Measurements from ENCODE around the gene FZD2.
"Not testable (repeated sequence)": the region's sequence is repeated elsewhere in the genome, so short reads cannot be mapped to it uniquely, and the experiment has no call there.

FZD2 gene

DNA sequence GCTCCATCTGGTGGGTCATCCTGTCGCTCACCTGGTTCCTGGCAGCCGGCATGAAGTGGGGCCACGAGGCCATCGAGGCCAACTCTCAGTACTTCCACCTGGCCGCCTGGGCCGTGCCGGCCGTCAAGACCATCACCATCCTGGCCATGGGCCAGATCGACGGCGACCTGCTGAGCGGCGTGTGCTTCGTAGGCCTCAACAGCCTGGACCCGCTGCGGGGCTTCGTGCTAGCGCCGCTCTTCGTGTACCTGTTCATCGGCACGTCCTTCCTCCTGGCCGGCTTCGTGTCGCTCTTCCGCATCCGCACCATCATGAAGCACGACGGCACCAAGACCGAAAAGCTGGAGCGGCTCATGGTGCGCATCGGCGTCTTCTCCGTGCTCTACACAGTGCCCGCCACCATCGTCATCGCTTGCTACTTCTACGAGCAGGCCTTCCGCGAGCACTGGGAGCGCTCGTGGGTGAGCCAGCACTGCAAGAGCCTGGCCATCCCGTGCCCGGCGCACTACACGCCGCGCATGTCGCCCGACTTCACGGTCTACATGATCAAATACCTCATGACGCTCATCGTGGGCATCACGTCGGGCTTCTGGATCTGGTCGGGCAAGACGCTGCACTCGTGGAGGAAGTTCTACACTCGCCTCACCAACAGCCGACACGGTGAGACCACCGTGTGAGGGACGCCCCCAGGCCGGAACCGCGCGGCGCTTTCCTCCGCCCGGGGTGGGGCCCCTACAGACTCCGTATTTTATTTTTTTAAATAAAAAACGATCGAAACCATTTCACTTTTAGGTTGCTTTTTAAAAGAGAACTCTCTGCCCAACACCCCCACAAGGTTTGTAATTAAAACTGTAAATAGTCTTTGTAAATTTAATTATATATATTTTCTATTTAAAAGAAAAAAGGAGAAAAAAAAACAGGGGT, 1.7 kb downstream of the FZD2 start:
- H3K27me3 ChIP-seq (ENCODE audit: control insufficient read depth in 5 of 5, insufficient read depth in 4 of 5, low read length in 5 of 5) = peaks cover 0 to 21% (median 8%) of the 10 kb centered on the region in 5 donors

DNA sequence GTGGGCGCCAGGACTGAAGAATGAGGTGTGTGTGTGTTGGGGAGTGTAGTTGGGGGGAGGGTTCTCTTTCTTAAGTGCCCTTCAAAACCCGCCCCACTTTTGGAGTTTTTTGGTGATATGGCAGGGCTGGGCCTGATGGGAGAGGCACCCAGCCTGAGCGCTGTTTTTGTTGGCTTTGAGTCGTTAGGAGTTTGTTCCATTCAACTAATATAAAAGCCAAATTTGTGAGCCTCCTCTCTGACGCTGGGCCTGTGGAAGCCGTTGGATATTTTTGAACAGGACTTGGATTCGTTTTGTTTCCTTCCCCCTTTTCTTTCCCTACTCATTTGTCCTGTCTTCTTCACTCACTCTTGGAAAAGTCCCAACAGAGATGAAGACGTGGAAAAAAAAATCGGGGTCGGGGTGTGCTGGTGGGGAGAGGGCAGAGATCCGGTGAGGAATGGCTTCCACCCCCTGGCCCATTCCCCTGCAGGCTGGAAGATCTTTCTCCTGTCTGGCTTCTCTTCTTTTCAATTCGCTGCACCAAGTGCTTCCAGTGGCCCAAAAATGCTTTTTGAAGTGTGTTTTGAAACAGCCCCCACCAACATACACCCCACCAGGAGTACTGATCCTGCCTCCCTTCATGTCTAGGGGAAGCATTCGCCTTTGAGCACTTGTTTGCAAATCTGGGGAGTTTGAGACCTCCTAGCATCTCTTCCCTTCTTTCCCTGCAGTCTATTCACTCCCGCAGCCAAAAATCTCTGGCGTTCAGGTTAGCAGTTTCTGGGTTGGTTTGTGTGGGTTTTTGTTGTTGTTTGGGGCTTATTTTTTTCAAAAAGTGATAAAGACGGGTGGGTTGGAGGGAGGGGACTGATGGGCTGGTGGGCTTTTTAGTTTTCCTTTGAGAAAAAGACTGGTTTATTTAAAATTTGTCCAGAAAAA, 2.6 kb downstream of the FZD2 start:
- peaks cover 0 to 21% (median 8%) of the 10 kb centered on the region in 5 donors for H3K27me3 ChIP-seq (ENCODE audit: control insufficient read depth in 5 of 5, insufficient read depth in 4 of 5, low read length in 5 of 5)
- no peaks in the 10 kb centered on the region for H3K9me3 ChIP-seq (ENCODE audit: control insufficient read depth in 5 of 5, low read length in 5 of 5)
- H3K27ac ChIP-seq (ENCODE audit: low read depth, low read length) = no peak overlapping the region
- no peak overlapping the region for H3K4me3 ChIP-seq (ENCODE audit: low read depth in 1 of 5, low read length in 5 of 5)
- H3K36me3 ChIP-seq (ENCODE audit: control insufficient read depth in 5 of 5, insufficient read depth in 5 of 5, low read length in 5 of 5) = no peaks in the 10 kb centered on the region
- H3K4me1 ChIP-seq (ENCODE audit: control insufficient read depth in 5 of 5, insufficient read depth in 5 of 5, low read length in 5 of 5) = peaks cover 0 to 32% (median 23%) of the 10 kb centered on the region in 5 donors
- H3K9ac ChIP-seq (ENCODE audit: low read length in 5 of 5) = no peak overlapping the region

More for the DNA sequence above, 1.7 kb downstream of the FZD2 start:
- Histone ChIP-seq H3K9me3 (ENCODE audit: control insufficient read depth in 5 of 5, low read length in 5 of 5) (no peaks in the 10 kb centered on the region), H3K36me3 (ENCODE audit: control insufficient read depth in 5 of 5, insufficient read depth in 5 of 5, low read length in 5 of 5) (no peaks in the 10 kb centered on the region), H3K4me1 (ENCODE audit: control insufficient read depth in 5 of 5, insufficient read depth in 5 of 5, low read length in 5 of 5) (peaks cover 0 to 32% (median 23%) of the 10 kb centered on the region in 5 donors), H3K9ac (ENCODE audit: low read length in 5 of 5) (no peak overlapping the region), H3K4me3 (ENCODE audit: low read depth in 1 of 5, low read length in 5 of 5) (peak overlapping the region in 2 of 5 donors; percentile 64 to 73), H3K27ac (ENCODE audit: low read depth, low read length) (no peak overlapping the region)

DNA sequence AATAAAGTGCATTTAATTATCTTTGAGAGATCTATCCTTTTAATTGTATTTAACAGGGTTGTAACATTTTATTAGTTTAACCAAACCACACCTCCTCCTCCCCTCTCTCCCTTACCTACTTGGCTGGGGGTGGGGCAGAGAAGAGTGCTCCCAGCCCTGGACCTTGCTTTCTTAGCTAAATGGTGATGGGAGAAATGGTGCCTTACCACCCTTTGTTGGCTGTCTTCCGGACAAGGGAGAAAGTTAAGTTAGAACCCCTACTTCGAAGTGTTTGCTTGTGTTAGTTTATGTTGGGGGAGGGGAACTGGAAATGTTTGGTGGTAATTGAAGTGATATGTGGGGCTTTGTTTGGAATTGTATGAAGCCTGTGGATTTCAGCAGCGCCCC, 3.9 kb downstream of the FZD2 start:
- Histone ChIP-seq H3K4me1 (ENCODE audit: control insufficient read depth in 5 of 5, insufficient read depth in 5 of 5, low read length in 5 of 5) (peaks cover 0 to 27% (median 19%) of the 10 kb centered on the region in 5 donors), H3K9me3 (ENCODE audit: control insufficient read depth in 5 of 5, low read length in 5 of 5) (peaks cover 0 to 11% (median 5%) of the 10 kb centered on the region in 5 donors), H3K9ac (ENCODE audit: low read length in 5 of 5) (no peak overlapping the region), H3K27ac (ENCODE audit: low read depth, low read length) (no peak overlapping the region), H3K27me3 (ENCODE audit: control insufficient read depth in 5 of 5, insufficient read depth in 4 of 5, low read length in 5 of 5) (peaks cover 0 to 16% (median 8%) of the 10 kb centered on the region in 5 donors), H3K4me3 (ENCODE audit: low read depth in 1 of 5, low read length in 5 of 5) (no peak overlapping the region), H3K36me3 (ENCODE audit: control insufficient read depth in 5 of 5, insufficient read depth in 5 of 5, low read length in 5 of 5) (no peaks in the 10 kb centered on the region)

DNA sequence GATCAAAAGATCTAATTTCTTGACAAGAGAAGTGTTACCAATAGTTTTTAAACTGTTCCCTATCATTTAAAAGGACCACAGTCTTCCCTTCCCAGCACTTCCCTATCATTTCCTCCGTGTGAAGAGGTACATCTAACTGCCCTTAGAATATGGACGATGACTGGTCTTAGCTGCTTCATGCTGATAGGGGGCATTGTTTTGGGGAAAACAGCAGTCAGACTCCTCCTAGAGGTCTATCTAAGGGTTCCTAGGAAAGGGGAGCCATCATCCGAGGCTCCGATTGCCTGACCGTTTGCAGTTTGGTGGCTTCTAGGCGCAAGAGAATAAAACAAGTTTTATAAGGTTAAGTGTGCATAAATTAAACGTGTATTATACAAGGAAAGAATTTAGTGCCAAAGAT, 7.1 kb downstream of the FZD2 start:
- H3K36me3 ChIP-seq (ENCODE audit: control insufficient read depth in 5 of 5, insufficient read depth in 5 of 5, low read length in 5 of 5) = no peaks in the 10 kb centered on the region
- H3K9me3 ChIP-seq (ENCODE audit: control insufficient read depth in 5 of 5, low read length in 5 of 5) = peaks cover 0 to 13% (median 5%) of the 10 kb centered on the region in 5 donors
- H3K4me3 ChIP-seq (ENCODE audit: low read depth in 1 of 5, low read length in 5 of 5) = no peak overlapping the region
- H3K27me3 ChIP-seq (ENCODE audit: control insufficient read depth in 5 of 5, insufficient read depth in 4 of 5, low read length in 5 of 5) = peaks cover 0 to 5% (median 0%) of the 10 kb centered on the region in 5 donors
- peaks cover 0 to 1% (median 0%) of the 10 kb centered on the region in 5 donors for H3K4me1 ChIP-seq (ENCODE audit: control insufficient read depth in 5 of 5, insufficient read depth in 5 of 5, low read length in 5 of 5)
- no peak overlapping the region for H3K9ac ChIP-seq (ENCODE audit: low read length in 5 of 5)
- no peak overlapping the region for H3K27ac ChIP-seq (ENCODE audit: low read depth, low read length)

DNA sequence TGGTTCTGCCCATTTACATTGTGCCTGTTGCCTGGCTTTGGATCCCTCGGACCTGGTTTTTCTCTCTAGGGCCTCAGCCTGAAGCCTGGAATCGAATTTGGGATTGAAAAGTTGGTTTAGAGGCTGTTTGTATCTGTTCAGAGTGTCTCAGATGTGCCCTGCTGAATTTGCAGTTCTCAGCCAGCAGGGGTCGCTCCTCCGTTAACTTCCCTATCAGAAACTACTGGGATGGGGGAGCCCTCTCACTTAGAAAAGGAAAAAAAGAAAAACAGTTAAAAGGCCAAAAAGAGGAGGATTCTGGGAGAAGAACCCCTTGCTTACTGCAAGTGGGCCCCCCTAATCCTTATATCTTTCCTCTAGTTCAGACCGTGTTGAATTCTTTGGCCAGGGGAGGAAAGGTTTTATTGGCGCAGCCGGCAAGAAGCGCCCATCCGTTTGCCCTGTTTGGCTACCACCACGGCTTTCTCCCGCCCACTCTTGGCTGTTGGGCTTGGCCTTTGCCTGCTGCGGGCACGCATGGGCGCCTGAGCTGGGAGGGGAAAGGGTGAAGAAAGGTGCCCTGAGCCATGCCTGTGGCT, 8.7 kb downstream of the FZD2 start:
- peaks cover 0 to 13% (median 5%) of the 10 kb centered on the region in 5 donors for H3K9me3 ChIP-seq (ENCODE audit: control insufficient read depth in 5 of 5, low read length in 5 of 5)
- H3K4me3 ChIP-seq (ENCODE audit: low read depth in 1 of 5, low read length in 5 of 5) = no peak overlapping the region
- H3K9ac ChIP-seq (ENCODE audit: low read length in 5 of 5) = no peak overlapping the region
- H3K27me3 ChIP-seq (ENCODE audit: control insufficient read depth in 5 of 5, insufficient read depth in 4 of 5, low read length in 5 of 5) = peaks cover 0 to 5% (median 0%) of the 10 kb centered on the region in 5 donors
- H3K4me1 ChIP-seq (ENCODE audit: control insufficient read depth in 5 of 5, insufficient read depth in 5 of 5, low read length in 5 of 5) = peaks cover 0 to 3% (median 0%) of the 10 kb centered on the region in 5 donors
- no peaks in the 10 kb centered on the region for H3K36me3 ChIP-seq (ENCODE audit: control insufficient read depth in 5 of 5, insufficient read depth in 5 of 5, low read length in 5 of 5)
- H3K27ac ChIP-seq (ENCODE audit: low read depth, low read length) = no peak overlapping the region

DNA sequence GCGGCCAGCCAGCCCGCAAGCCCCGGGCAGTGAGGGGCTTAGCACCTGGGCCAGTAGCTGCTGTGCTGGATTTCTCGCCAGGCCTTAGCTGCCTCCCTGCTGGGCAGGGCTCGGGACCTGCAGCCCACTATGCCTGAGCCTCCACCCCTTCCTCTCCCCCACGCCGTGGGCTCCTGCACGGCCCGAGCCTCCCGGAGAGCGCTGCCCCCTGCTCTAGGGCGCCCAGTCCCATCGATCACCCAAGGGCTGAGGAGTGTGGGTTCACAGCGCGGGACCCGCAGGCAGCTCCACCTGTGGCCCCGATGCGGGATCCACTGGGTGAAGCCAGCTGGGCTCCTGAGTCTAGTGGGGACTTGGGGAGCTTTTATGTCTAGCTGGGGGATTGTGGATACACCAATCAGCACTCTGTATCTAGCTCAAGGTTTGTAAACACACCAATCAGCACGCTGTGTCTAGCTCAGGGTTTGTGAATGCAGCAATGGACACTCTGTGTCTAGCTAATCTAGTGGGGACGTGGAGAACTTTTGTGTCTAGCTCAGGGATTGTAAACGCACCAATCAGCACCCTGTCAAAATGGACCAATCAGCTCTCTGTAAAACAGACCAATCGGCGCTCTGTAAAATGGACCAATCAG, 11.1 kb downstream of the FZD2 start:
- H3K27ac ChIP-seq (ENCODE audit: low read depth, low read length); H3K9ac ChIP-seq (ENCODE audit: low read length in 5 of 5); H3K27me3 ChIP-seq (ENCODE audit: control insufficient read depth in 5 of 5, insufficient read depth in 4 of 5, low read length in 5 of 5); H3K4me3 ChIP-seq (ENCODE audit: low read depth in 1 of 5, low read length in 5 of 5); H3K4me1 ChIP-seq (ENCODE audit: control insufficient read depth in 5 of 5, insufficient read depth in 5 of 5, low read length in 5 of 5); H3K36me3 ChIP-seq (ENCODE audit: control insufficient read depth in 5 of 5, insufficient read depth in 5 of 5, low read length in 5 of 5): not testable (repeated sequence)
- H3K9me3 ChIP-seq (ENCODE audit: control insufficient read depth in 5 of 5, low read length in 5 of 5) = peaks cover 0 to 13% (median 5%) of the 10 kb centered on the region in 5 donors

DNA sequence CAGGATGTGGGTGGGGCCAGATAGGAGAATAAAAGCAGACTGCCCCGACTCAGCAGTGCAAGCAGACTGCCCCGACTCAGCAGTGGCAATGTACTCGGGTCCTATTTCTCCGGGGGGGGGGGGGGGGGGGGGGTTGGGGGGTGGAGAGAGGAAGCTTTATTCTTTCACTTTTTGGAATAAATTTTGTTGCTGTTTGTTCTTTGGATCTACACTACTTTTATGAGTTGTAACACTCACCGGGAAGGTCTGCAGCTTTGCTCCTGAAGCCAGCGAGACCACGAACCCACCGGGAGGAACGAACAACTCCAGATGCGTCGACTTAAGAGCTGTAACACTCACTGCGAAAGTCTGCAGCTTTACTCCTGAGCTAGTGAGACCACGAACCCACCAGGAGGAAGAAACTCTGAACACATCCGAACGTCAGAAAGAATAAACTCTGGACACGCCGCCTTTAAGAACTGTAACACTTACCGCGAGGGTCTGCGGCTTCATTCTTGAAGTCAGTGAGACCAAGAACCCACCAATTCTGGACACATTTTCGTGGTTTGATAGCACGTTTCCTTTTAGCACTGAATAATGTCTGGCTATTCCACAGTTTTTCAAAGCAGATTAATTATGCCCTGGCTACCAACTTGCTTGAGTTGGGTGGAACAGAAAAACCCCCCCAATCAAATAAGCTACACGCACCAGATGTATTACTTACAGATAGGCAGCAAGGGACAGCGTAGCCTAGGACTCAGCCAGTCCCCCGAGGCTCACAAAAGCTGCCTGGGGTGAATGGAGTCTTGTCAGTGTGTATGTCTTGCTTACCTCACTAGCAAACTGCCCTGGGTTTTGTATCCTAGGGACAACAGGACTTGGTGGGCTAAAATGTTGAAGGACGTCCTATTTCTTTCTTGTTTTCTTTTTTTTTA, 11.9 kb downstream of the FZD2 start:
- Histone ChIP-seq H3K9ac (ENCODE audit: low read length in 5 of 5) (no peak overlapping the region), H3K36me3 (ENCODE audit: control insufficient read depth in 5 of 5, insufficient read depth in 5 of 5, low read length in 5 of 5) (no peaks in the 10 kb centered on the region), H3K27ac (ENCODE audit: low read depth, low read length) (no peak overlapping the region), H3K4me1 (ENCODE audit: control insufficient read depth in 5 of 5, insufficient read depth in 5 of 5, low read length in 5 of 5) (peaks cover 0 to 3% (median 0%) of the 10 kb centered on the region in 5 donors), H3K4me3 (ENCODE audit: low read depth in 1 of 5, low read length in 5 of 5) (no peak overlapping the region), H3K27me3 (ENCODE audit: control insufficient read depth in 5 of 5, insufficient read depth in 4 of 5, low read length in 5 of 5) (peaks cover 0 to 2% (median 0%) of the 10 kb centered on the region in 5 donors), H3K9me3 (ENCODE audit: control insufficient read depth in 5 of 5, low read length in 5 of 5) (peaks cover 0 to 13% (median 5%) of the 10 kb centered on the region in 5 donors)

DNA sequence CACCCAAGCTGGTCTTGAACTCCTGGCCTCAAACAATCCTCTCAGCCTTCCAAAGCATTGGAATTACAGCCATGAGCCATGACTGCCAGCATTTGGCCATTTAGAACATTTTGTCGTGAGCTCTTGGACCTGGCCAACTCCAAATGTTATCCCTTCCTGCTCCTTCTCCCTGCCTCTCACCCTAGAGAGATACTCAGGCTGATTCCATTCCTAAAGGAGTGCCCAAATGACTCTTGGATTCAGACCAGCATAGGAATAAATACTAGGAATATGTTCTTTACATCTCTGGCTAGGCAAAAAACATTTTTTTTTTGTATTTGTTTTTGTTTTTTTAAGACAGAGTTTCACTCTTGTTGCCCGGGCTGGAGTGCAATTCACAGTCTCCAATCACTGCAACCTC, 15.5 kb downstream of the FZD2 start:
- Histone ChIP-seq H3K4me1 (ENCODE audit: control insufficient read depth in 5 of 5, insufficient read depth in 5 of 5, low read length in 5 of 5) (peaks cover 0 to 3% (median 0%) of the 10 kb centered on the region in 5 donors), H3K4me3 (ENCODE audit: low read depth in 1 of 5, low read length in 5 of 5) (no peak overlapping the region), H3K27ac (ENCODE audit: low read depth, low read length) (no peak overlapping the region), H3K27me3 (ENCODE audit: control insufficient read depth in 5 of 5, insufficient read depth in 4 of 5, low read length in 5 of 5) (peaks cover 0 to 2% (median 0%) of the 10 kb centered on the region in 5 donors), H3K9me3 (ENCODE audit: control insufficient read depth in 5 of 5, low read length in 5 of 5) (no peaks in the 10 kb centered on the region), H3K9ac (ENCODE audit: low read length in 5 of 5) (no peak overlapping the region), H3K36me3 (ENCODE audit: control insufficient read depth in 5 of 5, insufficient read depth in 5 of 5, low read length in 5 of 5) (no peaks in the 10 kb centered on the region)

All from subcutaneous abdominal adipose tissue (tissue), 5 donors.